ENCODE results near the gene CNOT6.

The CNOT6 gene

GRCh38 chr5:180586204-180586603 is 92.0 kb downstream of the CNOT6 start:
- DNase-seq: no peak

GRCh38 chr5:180586870-180587269 is 92.7 kb downstream of the CNOT6 start:
- no peak for DNase-seq

GRCh38 chr5:180589771-180590542 is 95.8 kb downstream of the CNOT6 start:
- peak; percentile 69 for DNase-seq

- no peak for DNase-seq
Observed at GRCh38 chr5:180590543-180591310, 96.5 kb downstream of the CNOT6 start.

- no peak for DNase-seq
Observed at GRCh38 chr5:180591311-180591887, 97.2 kb downstream of the CNOT6 start, which contains the start of gene SCGB3A1. Gene SCGB3A1, minus strand, starts transcription at chr5:180591499. Its CDS starts 37 bp downstream, at chr5:180591462.

- peak; percentile 20 for DNase-seq
Observed at GRCh38 chr5:180592176-180592575, 98.0 kb downstream of the CNOT6 start.

GRCh38 chr5:180593446-180594206 is 99.4 kb downstream of the CNOT6 start:
- no peak for DNase-seq

- no peak for DNase-seq
Observed at GRCh38 chr5:180594311-180595045, 100.3 kb downstream of the CNOT6 start.

GRCh38 chr5:180595046-180595379 is 100.8 kb downstream of the CNOT6 start:
- DNase-seq: no peak

- no peak for DNase-seq
Observed at GRCh38 chr5:180595381-180596114, 101.4 kb downstream of the CNOT6 start.

GRCh38 chr5:180596115-180596667 is 102.0 kb downstream of the CNOT6 start:
- DNase-seq: no peak

- DNase-seq: no peak
Observed at GRCh38 chr5:180596668-180597231, 102.6 kb downstream of the CNOT6 start.

- no peak for DNase-seq
Observed at GRCh38 chr5:180598316-180598701, 104.1 kb downstream of the CNOT6 start.

- DNase-seq: no peak
Observed at GRCh38 chr5:180598797-180599589, 104.8 kb downstream of the CNOT6 start.

- DNase-seq: no peak
Observed at GRCh38 chr5:180599590-180599914, 105.4 kb downstream of the CNOT6 start.

- DNase-seq: no peak
Observed at GRCh38 chr5:180599981-180600553, 105.9 kb downstream of the CNOT6 start.

- DNase-seq: no peak
Observed at GRCh38 chr5:180600554-180601041, 106.4 kb downstream of the CNOT6 start.

- DNase-seq: no peak
Observed at GRCh38 chr5:180601591-180602480, 107.7 kb downstream of the CNOT6 start.

All from RPMI8226 (cell line).